Adrenal gland (tissue), 12 donors: ENCODE data around the gene CLCN7. TPM values are rescaled to one million over a fixed set of nuclear protein-coding genes. Genes with fewer than 3 reads are reported as not detected.

Experiments used
- DNase-seq, 7 donors: peaks; one replicate each; pipeline ENCODE4 v3.0.0-alpha.2; 2019 to 2020
- H3K27ac ChIP-seq, 5 donors: fragments of 200-600 bp; sonication (generic) in 4 of 5; 1 replicate in 3 of 5; 2 replicates in 2 of 5; pipeline versions ENCODE4 v1.5.1 to v1.8.0; 2016 to 2020; ENCODE audit warnings: mild to moderate bottlenecking in 1 of 5
- H3K27me3 ChIP-seq: fragments of 200-600 bp; 2 replicates; pipeline ENCODE4 v1.8.0; 2021
- H3K36me3 ChIP-seq, 2 donors: fragments of 200-600 bp; replicated peaks in 1 of 2; 1 replicate in 1 of 2; 2 replicates in 1 of 2; pipeline versions ENCODE4 v1.5.1 to v1.8.0; 2018 to 2022
- H3K4me1 ChIP-seq, 2 donors: fragments of 200-600 bp; replicated peaks in 1 of 2; 1 replicate in 1 of 2; 2 replicates in 1 of 2; pipeline versions ENCODE4 v1.5.1 to v1.8.0; 2018 to 2021
- H3K4me3 ChIP-seq, 4 donors: fragments of 200-600 bp; sonication (generic) in 3 of 4; one replicate each; pipeline ENCODE4 v1.5.1; 2016 to 2018
- H3K9me3 ChIP-seq, 3 donors: fragments of 200-600 bp; sonication (generic) in 1 of 3; replicated peaks in 1 of 3; 1 replicate in 2 of 3; 2 replicates in 1 of 3; pipeline versions ENCODE4 v1.5.1 to v1.8.0; 2016 to 2021
- CTCF ChIP-seq, 6 experiments: fragments of 450-650 bp in 4 of 6; fragments of 200-600 bp in 2 of 6; sonication (generic) in 1 of 6; IDR thresholded peaks; 1 replicate in 5 of 6; 2 replicates in 1 of 6; pipeline versions ENCODE4 v1.5.1 to v1.8.0; 2016 to 2021; ENCODE audit warnings: antibody characterized with exemption in 6 of 6, mild to moderate bottlenecking in 2 of 6, moderate library complexity in 1 of 6
- POLR2A ChIP-seq, 2 donors: fragments of 450-650 bp; IDR thresholded peaks; one replicate each; pipeline ENCODE4 v1.6.1; 2017; ENCODE audit warnings: antibody characterized with exemption in 2 of 2, mild to moderate bottlenecking in 2 of 2, moderate library complexity in 1 of 2
- WGBS, 4 donors: extraction: QIAGEN DNeasy Blood & Tissue Kit in 2 of 4; methylation state at CpG; one replicate each; pipeline versions ENCODE4 v1.1.5 to v1.1.7; 2013 to 2017; 5-methylcytosine and 5-hydroxymethylcytosine counted together
- intact Hi-C, 2 donors: fragments of 100-400 bp; cut with DNase I; formaldehyde crosslinking; loops; one replicate each; pipeline versions ENCODE4 v1.14.1 to v1.15.0; 2022 to 2023
- polyA plus RNA-seq, 3 donors: library from polyadenylated mRNA; stranded (reverse); fragments of 200-250 nt in 2 of 3; fragments of 350-450 nt in 1 of 3; fragmentation: Illumina TruSeq in 1 of 3; extraction: RNeasy Lipid Tissue Mini Kit (QIAGEN cat#74804) in 1 of 3; gene quantifications; one replicate each; pipeline ENCODE4 v1.2.3, GENCODE V29; 2013 to 2014
- total RNA-seq, 9 donors: library from RNA; depleted of rRNA in 4 of 9; stranded (reverse); fragments of >200 nt in 4 of 9; fragments of 120-200 nt in 1 of 9; fragmentation: NEBNext Ultra II Directional in 1 of 9; extraction: Animal tissue kit (Norgen Biotek cat#: 25700) in 1 of 9; gene quantifications; one replicate each; pipeline versions ENCODE4 v1.1.0 to v1.2.4, GENCODE V29; 2013 to 2023
- donor health status: healthy with polysubstance abuse.
- donor health status: Bipolar disorder and iron deficiency.
- donor health status: DM: yes; HTN: yes; CAD: no.
- donor health status: DM: no; HTN: no; CAD: no.
- donor health status: DM: no; HTN: no; CAD: no.
- donor health status: DM: yes; HTN: yes; CAD: no.

The CLCN7 gene
- total and polyA plus RNA-seq, 12 donors, result 25.3 to 369 (median 127) TPM

DNA sequence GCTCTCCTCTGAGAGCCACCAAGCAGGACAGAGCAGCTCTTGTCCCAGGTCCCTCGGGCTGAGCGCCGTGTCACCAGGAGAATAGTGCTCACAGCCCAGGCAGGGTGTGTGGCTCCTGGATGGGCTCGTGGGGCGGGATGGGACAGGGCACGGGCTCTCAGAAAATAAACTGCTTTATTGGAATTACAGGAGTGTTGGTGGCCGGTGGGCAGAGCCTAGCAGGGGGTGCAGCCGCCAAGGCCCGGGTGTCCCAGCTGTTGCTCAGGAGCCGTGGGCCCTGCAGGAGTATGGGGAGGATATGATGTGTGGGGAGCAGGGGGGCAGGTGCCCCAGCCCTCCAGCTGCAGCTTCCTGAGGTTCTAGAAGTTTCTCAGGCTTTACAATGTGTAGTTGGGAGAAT is 35.4 kb upstream of the CLCN7 start:
- no peak for TF ChIP-seq CTCF (IDR thresholded peaks at IDR 0.05)
- no peak for TF ChIP-seq POLR2A (IDR thresholded peaks at IDR 0.05)
- intact Hi-C loops, result no loop called here
- WGBS, 4 donors, result 75 to 91% (median 87%) methylated on average over 7 to 10 of the region's 10 CpGs
- H3K9me3 ChIP-seq, result peaks cover 0 to 9% (median 0%) of the 10 kb centered on the region in 3 donors
- H3K4me1 ChIP-seq, result peaks cover 0 to 18% of the 10 kb centered on the region in 2 donors
- H3K27ac ChIP-seq, result peak overlapping the region in 3 of 5 donors; percentile 32 to 76 (median 73)
- no peak for DNase-seq
- H3K36me3 ChIP-seq, result peaks cover 0 to 5% of the 10 kb centered on the region in 2 donors
- no peaks in the 10 kb centered on the region for H3K27me3 ChIP-seq
- H3K4me3 ChIP-seq, result no peak overlapping the region

GRCh38 chr16:1509307-1510221 is 34.7 kb upstream of the CLCN7 start:
- peaks cover 0 to 5% of the 10 kb centered on the region in 2 donors for H3K36me3 ChIP-seq

DNA sequence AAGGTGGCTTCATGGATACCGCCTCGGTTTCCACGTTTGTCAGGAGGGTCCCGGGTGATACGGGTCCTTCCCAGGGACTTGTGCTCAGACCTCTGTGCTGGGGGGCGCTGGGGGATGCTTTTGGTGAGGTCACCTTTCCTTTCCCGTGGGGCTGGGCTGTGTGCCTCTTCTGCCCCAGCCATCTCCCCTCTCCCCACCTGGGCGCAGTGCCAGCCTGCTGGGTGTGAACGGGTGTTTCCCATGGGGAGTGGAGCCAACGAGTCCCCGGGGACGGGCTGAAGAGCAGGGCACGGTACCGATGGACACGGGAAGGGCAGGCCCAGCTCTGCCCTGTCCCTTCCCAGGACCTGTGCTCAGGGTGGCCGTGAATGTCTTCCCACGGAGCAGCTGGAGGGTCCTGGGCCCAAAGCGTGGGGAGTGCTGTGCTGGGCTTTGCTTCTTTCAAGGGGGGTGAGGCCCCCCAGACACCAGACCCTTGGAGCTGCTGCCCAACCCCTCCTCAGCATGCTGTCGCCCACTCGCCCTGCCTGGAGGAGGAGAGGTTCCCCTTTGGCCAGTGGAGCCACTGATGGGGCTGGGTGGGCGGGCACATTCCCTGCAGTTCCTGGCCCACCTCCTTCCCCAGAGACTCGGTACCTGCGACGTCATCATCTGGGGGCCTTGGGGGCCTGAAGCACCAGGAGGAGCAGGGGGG is 33.8 kb upstream of the CLCN7 start:
- Histone ChIP-seq H3K4me1 (peaks cover 0 to 18% of the 10 kb centered on the region in 2 donors), H3K36me3 (peaks cover 0 to 5% of the 10 kb centered on the region in 2 donors), H3K27me3 (no peaks in the 10 kb centered on the region), H3K27ac (peak overlapping the region in 2 of 5 donors; percentile 73 to 76), H3K9me3 (no peaks in the 10 kb centered on the region), H3K4me3 (no peak overlapping the region)
- intact Hi-C loops, result no loop called here
- TF ChIP-seq POLR2A (IDR thresholded peaks at IDR 0.05) (no peak), CTCF (IDR thresholded peaks at IDR 0.05) (no peak)
- no peak for DNase-seq
- WGBS, 4 donors, result 82 to 100% (median 88%) methylated on average over 3 to 24 of the region's 24 CpGs

More at GRCh38 chr16:1509307-1510221, 34.7 kb upstream of the CLCN7 start:
- peak overlapping the region in 3 of 5 donors; percentile 32 to 76 (median 73) for H3K27ac ChIP-seq
- H3K4me1 ChIP-seq, result peaks cover 0 to 18% of the 10 kb centered on the region in 2 donors
- DNase-seq, result peak in 5 of 7 donors; percentile 30 to 78 (median 72)
- intact Hi-C loops, result no loop called here
- H3K9me3 ChIP-seq, result peaks cover 0 to 4% (median 0%) of the 10 kb centered on the region in 3 donors
- H3K27me3 ChIP-seq, result no peaks in the 10 kb centered on the region
- WGBS, 4 donors, result 57 to 80% (median 69%) methylated on average over 18 to 44 of the region's 44 CpGs
- no peak for TF ChIP-seq POLR2A (IDR thresholded peaks at IDR 0.05)
- no peak for TF ChIP-seq CTCF (IDR thresholded peaks at IDR 0.05)
- no peak overlapping the region for H3K4me3 ChIP-seq
